GM10248 (cell line): ENCODE results near the gene TXLNG.
"Not testable (repeated sequence)": the region's sequence is repeated elsewhere in the genome, so short reads cannot be mapped to it uniquely, and the experiment has no call there.

Experiments
- CTCF ChIA-PET: fragments of 300-600 bp; sonication (Branson Sonifier 250); formaldehyde crosslinking; extraction: SDS; loops from one replicate; lab custom pipeline; 2021; ENCODE audit warnings: antibody characterized with exemption; lab: Yijun Ruan, JAX
- POLR2A ChIA-PET: fragments of 350-650 bp; sonication (Branson Sonifier 250); formaldehyde crosslinking; extraction: SDS; loops from one replicate; lab custom pipeline; 2020; ENCODE audit warnings: antibody characterized with exemption; lab: Yijun Ruan, JAX
- DNase-seq: peaks from one replicate; pipeline ENCODE4 v3.0.0; 2012; ENCODE audit errors: extremely low spot score
- TF ChIP-seq, protein P1 (sequence below): IDR thresholded peaks from 2 replicates; pipeline ENCODE4 v1.5.1; 2012; ENCODE audit warnings: mild to moderate bottlenecking, low read depth; ENCODE audit errors: extremely low read depth, missing control alignments, control extremely low read depth

TXLNG gene

DNA sequence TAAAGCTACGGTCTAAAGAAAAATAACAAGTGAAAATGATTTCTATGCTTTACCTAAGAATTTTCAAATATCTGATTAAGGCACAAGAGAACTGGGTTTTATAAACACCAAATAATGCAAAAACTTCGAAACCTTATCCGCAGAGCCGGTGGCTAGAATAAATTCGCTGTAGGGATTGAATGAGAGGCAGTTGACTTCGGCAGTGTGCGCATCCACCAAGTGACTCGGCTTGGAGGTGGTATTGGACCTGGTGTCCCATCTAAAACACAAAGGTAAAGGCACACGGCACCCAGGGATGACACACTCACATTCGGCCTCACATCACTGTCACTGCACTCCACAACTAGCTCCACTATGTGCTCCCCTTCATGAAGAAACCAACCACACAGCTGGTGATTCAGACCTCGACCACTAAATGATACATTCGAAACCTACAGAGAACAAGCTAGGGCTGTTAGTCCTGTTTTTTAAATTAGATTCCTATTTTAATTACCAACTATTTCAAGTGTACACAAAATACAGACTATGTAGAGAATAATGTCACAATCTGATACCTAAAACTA, 66.4 kb downstream of the TXLNG start:
- POLR2A ChIA-PET, result no interaction called here
- TF ChIP-seq, protein P1, sequence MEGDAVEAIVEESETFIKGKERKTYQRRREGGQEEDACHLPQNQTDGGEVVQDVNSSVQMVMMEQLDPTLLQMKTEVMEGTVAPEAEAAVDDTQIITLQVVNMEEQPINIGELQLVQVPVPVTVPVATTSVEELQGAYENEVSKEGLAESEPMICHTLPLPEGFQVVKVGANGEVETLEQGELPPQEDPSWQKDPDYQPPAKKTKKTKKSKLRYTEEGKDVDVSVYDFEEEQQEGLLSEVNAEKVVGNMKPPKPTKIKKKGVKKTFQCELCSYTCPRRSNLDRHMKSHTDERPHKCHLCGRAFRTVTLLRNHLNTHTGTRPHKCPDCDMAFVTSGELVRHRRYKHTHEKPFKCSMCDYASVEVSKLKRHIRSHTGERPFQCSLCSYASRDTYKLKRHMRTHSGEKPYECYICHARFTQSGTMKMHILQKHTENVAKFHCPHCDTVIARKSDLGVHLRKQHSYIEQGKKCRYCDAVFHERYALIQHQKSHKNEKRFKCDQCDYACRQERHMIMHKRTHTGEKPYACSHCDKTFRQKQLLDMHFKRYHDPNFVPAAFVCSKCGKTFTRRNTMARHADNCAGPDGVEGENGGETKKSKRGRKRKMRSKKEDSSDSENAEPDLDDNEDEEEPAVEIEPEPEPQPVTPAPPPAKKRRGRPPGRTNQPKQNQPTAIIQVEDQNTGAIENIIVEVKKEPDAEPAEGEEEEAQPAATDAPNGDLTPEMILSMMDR, result no peak
- DNase-seq, result no peak
- CTCF ChIA-PET, result interaction anchor here (1.4 to 1.7 kb wide), 2 partner anchors 8 to 27 kb away, joined by 3 to 4 read pairs; no protein-coding TSS in a partner anchor

DNA sequence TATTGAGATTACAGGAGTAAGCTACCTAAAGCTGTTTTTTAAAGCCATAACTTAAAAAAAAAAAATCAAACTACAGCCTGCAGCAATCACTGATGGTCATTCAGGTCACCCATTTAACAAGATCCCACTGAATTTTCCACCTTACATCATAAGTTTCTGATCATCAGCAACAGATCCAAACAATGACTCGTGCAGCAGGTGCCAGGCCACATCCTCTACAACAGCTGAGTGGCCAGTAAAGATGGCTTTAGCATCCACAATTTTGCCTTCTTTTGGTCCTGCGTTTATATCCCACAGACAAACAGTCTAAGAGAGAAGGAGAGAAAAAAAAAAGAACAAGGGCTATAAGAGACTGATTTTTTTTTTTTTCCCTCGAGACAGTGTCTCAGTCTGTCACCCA, 67.3 kb downstream of the TXLNG start:
- CTCF ChIA-PET, result interaction anchor here (1.4 kb wide), 1 partner anchor 9 kb away, joined by 3 read pairs; no protein-coding TSS in a partner anchor
- TF ChIP-seq, protein P1, result no peak
- DNase-seq, result no peak
- POLR2A ChIA-PET, result no interaction called here

DNA sequence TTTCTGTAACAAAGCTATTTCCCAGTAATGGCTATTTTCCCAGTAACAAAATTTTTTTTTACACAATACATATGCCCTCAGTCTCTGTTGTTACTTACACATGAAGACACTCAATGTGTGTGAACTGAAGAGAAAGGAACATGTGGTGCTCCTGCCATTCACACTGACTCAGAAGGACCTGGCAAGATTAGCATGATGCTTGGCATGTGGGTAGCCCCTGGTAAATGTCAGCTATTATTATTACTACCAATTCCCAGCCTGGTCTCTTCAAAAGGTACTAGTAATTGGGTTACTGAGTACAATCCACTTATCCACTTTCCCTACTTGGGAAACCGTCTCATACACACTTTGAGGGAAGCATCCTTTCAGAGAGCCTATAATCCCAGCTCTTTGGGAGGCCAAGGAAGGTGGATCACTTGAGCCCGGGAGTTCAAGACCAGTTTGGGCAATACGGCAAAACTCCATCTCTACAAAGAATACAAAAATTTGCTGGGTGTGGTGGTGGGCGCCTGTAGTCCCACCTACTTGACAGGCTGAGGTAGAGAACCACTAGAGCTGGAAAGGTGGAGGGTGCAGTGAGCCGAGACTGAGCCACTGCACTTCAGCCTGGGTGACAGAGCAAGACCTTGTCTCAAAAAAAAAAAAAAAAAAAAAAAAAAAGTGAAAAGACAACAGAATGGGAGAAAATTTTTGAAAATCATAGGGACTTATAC, 69.3 kb downstream of the TXLNG start:
- no peak for DNase-seq
- ChIA-PET POLR2A (no interaction called here), CTCF (interaction anchor here (2.1 kb wide), 1 partner anchor 27 kb away, joined by 4 read pairs; no protein-coding TSS in a partner anchor)
- TF ChIP-seq, protein P1, result no peak

DNA sequence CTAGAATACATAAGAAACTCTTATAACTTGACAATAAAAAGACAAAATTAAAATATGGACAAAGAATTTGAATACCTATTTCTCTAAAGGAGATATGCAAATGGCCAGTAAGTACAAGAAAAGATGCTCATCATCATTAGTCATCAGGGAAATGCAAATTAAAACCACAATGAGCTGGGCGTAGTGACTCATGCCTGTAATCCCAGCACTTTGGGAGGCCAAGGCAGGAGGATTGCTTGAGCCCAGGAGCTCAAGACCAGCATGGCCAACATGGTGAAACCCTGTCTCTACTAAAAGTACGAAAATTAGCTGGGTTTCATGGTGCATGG, 69.8 kb downstream of the TXLNG start:
- DNase-seq, POLR2A ChIA-PET: not testable (repeated sequence)
- CTCF ChIA-PET, result interaction anchor here (2.1 kb wide), 1 partner anchor 27 kb away, joined by 4 read pairs; no protein-coding TSS in a partner anchor

DNA sequence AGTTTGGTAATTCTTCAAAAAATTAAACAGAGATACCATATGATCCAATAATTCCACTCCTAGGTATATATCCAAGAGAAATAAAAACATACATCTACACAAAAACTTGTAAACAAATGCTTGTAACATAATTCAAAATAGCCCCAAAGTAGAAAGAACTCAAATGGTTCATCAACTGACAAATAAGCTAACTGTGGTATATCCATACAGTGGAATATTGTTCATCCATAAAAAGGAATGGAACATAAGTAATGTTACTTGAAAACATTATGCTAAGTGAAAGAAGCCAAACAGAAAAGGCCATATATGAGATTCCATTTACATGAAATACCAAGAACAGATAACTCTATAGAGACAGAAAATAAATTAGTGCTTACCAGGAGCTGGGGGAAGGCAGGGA, 70.5 kb downstream of the TXLNG start:
- TF ChIP-seq, protein P1, result no peak
- no peak for DNase-seq
- POLR2A ChIA-PET, result no interaction called here
- CTCF ChIA-PET, result interaction anchor here (2.1 kb wide), 1 partner anchor 26 kb away, joined by 4 read pairs; no protein-coding TSS in a partner anchor

DNA sequence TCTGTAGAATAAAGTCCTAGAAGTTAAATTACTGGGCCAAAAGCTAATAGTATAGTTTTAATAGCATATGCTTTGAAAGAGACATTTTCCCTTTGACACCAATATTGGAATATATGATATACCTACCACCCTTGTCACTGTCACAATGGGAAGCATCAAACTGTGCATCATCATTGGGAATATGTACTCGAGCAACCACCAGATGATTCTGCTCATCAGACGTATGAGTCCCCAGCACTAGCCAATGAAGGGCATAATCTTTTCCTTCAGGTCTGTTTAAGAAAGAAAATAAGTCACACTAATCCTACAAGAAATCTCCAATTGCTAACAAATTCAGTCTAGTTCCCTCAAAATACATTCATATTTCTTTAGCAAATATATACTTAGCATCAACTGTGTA, 76.6 kb downstream of the TXLNG start:
- ChIA-PET POLR2A (no interaction called here), CTCF (no interaction called here)
- no peak for DNase-seq
- TF ChIP-seq, protein P1, result no peak

DNA sequence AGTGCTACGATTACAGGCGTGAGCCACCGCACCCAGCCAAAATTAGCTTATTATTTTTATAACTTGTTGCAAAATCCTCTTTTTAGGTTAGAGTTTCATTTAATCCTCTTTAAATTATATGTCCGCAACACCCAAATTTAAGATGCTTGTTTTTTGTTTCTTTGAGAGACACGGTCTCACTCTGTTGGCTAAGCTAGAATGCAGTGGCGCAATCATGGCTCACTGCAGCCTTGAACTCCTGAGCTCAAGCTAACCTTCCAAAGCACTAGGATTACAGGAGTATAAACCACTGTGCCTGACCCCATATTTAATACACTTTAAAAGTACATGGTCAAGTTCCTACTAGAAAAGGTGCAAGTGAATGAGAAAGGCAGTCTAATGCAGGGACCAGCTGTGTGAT, 81.7 kb downstream of the TXLNG start:
- TF ChIP-seq, protein P1, result no peak
- ChIA-PET POLR2A (no interaction called here), CTCF (interaction anchor here (1.5 kb wide), 1 partner anchor 15 kb away, joined by 8 read pairs; no protein-coding TSS in a partner anchor)
- no peak for DNase-seq
